Calu3 (cell line): Measurements from ENCODE around the gene TKFC. TPM values are rescaled to one million over a fixed set of nuclear protein-coding genes. Genes with fewer than 3 reads are reported as not detected.

ENCODE experiments used
- Bru-seq: library from RNA; stranded (reverse); fragments of 400-500 nt; gene quantifications from one replicate; lab custom pipeline; 2021; lab: Mats Ljungman, UMichigan
- BruChase-seq, 2 experiments: library from RNA; stranded (reverse); fragments of 400-500 nt; gene quantifications; one replicate each; lab custom pipeline; 2021; lab: Mats Ljungman, UMichigan
- BruUV-seq: library from RNA; stranded (reverse); fragments of 400-500 nt; replicated peaks from 2 replicates; lab custom pipeline; 2021; lab: Mats Ljungman, UMichigan
- CTCF ChIA-PET: fragments of 300-600 bp; sonication (Branson Sonifier 250); formaldehyde crosslinking; loops from one replicate; lab custom pipeline; 2022; ENCODE audit warnings: antibody characterized with exemption; lab: Charles Lee
- DNase-seq: peaks from one replicate; pipeline ENCODE4 v3.0.0; 2022
- H3K27ac Mint-ChIP-seq: one replicate; pipeline ENCODE4 v1.8.0; 2022; ENCODE audit warnings: mixed read lengths; ENCODE audit not compliant: unreplicated experiment
- H3K27me3 Mint-ChIP-seq: one replicate; pipeline ENCODE4 v1.8.0; 2022; ENCODE audit warnings: mixed read lengths; ENCODE audit not compliant: unreplicated experiment
- H3K36me3 Mint-ChIP-seq: one replicate; pipeline ENCODE4 v1.8.0; 2022; ENCODE audit warnings: mild to moderate bottlenecking, moderate library complexity, mixed read lengths; ENCODE audit not compliant: insufficient read depth, unreplicated experiment
- H3K4me1 Mint-ChIP-seq: one replicate; pipeline ENCODE4 v1.8.0; 2022; ENCODE audit warnings: mild to moderate bottlenecking, low read depth, mixed read lengths; ENCODE audit not compliant: unreplicated experiment
- H3K4me3 Mint-ChIP-seq: one replicate; pipeline ENCODE4 v1.8.0; 2022; ENCODE audit warnings: mild to moderate bottlenecking, low read depth, moderate library complexity, mixed read lengths; ENCODE audit not compliant: unreplicated experiment
- H3K9me3 Mint-ChIP-seq: one replicate; pipeline ENCODE4 v1.8.0; 2022; ENCODE audit warnings: low read depth, mixed read lengths; ENCODE audit not compliant: unreplicated experiment
- CTCF ChIP-seq: fragments of 200-600 bp; IDR thresholded peaks from one replicate; pipeline ENCODE4 v1.8.0; 2022; ENCODE audit warnings: antibody characterized with exemption; ENCODE audit not compliant: unreplicated experiment
- intact Hi-C: fragments of 100-400 bp; cut with micrococcal nuclease; formaldehyde crosslinking; loops from one replicate; pipeline ENCODE4 v1.10.0; 2022; ENCODE audit not compliant: unreplicated experiment
- long read RNA-seq: library from polyadenylated mRNA; stranded (forward); transcript quantifications from one replicate; pipeline ENCODE4 v2.0.0, GENCODE V29; 2022
- total RNA-seq: library from RNA; stranded (reverse); gene quantifications from 2 replicates; pipeline ENCODE4 v1.2.3, GENCODE V29; 2022

TKFC gene
- total RNA-seq (61.1 and 79.9 TPM in 2 replicates), Bru-seq, nascent RNA (percentile 51 among the genes with signal in this experiment), BruChase-seq, experiment 1, labeled RNA remaining after a 6-hour chase (percentile 61 among the genes with signal in this experiment), BruChase-seq, experiment 2, labeled RNA remaining after a 2-hour chase (percentile 56 among the genes with signal in this experiment)
- long read RNA-seq, full-length matches to known transcripts = 19 of 48 reads
- long read RNA-seq, partial matches to known transcripts = 10 of 48 reads
- long read RNA-seq, other reads (novel, unspliced or antisense) = 19 of 48 reads

DNA sequence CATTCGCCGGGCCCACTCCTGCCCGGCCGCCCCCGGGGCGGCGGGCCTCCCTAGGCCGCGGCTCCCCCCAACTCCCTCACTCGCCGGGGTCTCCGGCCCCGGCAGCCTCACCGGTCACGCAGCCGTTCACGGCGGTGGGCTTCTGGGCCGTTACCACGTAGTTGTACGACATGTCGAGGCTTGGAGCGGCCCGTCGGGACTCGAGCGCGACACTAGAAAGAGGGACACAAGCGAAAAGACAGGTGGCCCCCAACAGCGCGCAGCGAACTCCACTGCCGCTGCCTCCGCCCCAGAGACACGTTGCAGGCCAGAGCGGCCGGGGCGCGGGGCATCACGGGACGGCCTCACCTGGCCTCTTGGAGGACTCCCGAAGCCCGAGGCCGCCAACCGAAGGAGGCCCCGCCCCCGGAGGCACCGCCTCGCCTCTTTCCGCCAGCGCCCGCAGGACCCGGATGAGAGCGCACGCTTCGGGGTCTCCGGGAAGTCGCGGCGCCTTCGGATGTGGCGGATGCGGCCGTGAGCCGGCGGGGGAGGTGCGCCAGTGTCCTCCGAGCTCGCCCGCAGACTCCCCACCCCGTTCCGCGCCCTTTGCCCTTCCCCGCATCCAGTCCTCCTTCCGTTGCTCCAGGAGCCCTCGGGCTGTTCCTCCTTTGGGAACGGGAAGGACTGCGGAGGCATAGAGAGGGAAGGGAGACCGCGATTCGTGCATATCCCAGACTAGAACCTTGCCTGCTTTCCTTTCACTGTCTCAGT lies at the start of gene TKFC, which contains the start of gene DDB1:
TKFC (plus strand) TSS at position 432 of the 753 bp plus-strand sequence. CDS start 1,501 bp downstream, outside the sequence.
DDB1 (minus strand) TSS at position 309 of the 753 bp plus-strand sequence; CDS start at position 172, 137 bp downstream.
- TF ChIP-seq CTCF = no peak
- Mint-ChIP-seq H3K9me3 (no peaks in the 10 kb centered on the region), H3K36me3 (peaks cover 55% of the 10 kb centered on the region), H3K4me3 (peak within 1 kb of the TSS; percentile 87), H3K4me1 (peaks cover 13% of the 10 kb centered on the region), H3K27ac (peak within 1 kb of the TSS; percentile 90), H3K27me3 (no peaks in the 10 kb centered on the region)
- intact Hi-C loops = loop anchor here (10.0 kb wide), 1 partner anchor 78 kb away; no protein-coding TSS in a partner anchor
- CTCF ChIA-PET = interaction anchor here (2.2 kb wide), 1 partner anchor 53 kb away, joined by 8 read pairs; no protein-coding TSS in a partner anchor
- DNase-seq = peak; percentile 98
- BruUV-seq = no TSS peak

- CTCF ChIA-PET = no interaction called here
- TF ChIP-seq CTCF = no peak
- no TSS peak for BruUV-seq
Observed at GRCh38 chr11:61283613-61284012, 49.4 kb upstream of the TKFC start.

GRCh38 chr11:61287338-61287977 lies 45.6 kb upstream of the TKFC start:
- no TSS peak for BruUV-seq
- CTCF ChIA-PET = no interaction called here
- H3K36me3 Mint-ChIP-seq = no peaks in the 10 kb centered on the region
- no peak overlapping the region for H3K27ac Mint-ChIP-seq
- H3K4me1 Mint-ChIP-seq = no peaks in the 10 kb centered on the region
- TF ChIP-seq CTCF = no peak
- no peak for DNase-seq
- H3K27me3 Mint-ChIP-seq = peaks cover 49% of the 10 kb centered on the region
- intact Hi-C loops = no loop called here
- H3K9me3 Mint-ChIP-seq = no peaks in the 10 kb centered on the region
- no peak overlapping the region for H3K4me3 Mint-ChIP-seq

More at GRCh38 chr11:61283613-61284012, 49.4 kb upstream of the TKFC start:
- intact Hi-C loops = no loop called here
- H3K4me3 Mint-ChIP-seq = no peak overlapping the region
- no peak for DNase-seq
- H3K36me3 Mint-ChIP-seq = no peaks in the 10 kb centered on the region
- H3K27me3 Mint-ChIP-seq = peaks cover 52% of the 10 kb centered on the region
- no peaks in the 10 kb centered on the region for H3K4me1 Mint-ChIP-seq
- no peak overlapping the region for H3K27ac Mint-ChIP-seq
- no peaks in the 10 kb centered on the region for H3K9me3 Mint-ChIP-seq
